ENCODE data around the gene PDE10A.
"Not testable (repeated sequence)": the region's sequence is repeated elsewhere in the genome, so short reads cannot be mapped to it uniquely, and the experiment has no call there.

The PDE10A gene

GRCh38 chr6:165557674-165558073 lies 105.4 kb downstream of the PDE10A start:
- DNase-seq (ENCODE audit: low spot score) = no peak
- no peak for TF ChIP-seq CTCF (IDR thresholded peaks at IDR 0.05; ENCODE audit: extremely low read depth, missing control alignments)

GRCh38 chr6:165556116-165556843 lies 106.8 kb downstream of the PDE10A start:
- no peak for DNase-seq (ENCODE audit: low spot score)
- TF ChIP-seq CTCF (IDR thresholded peaks at IDR 0.05; ENCODE audit: extremely low read depth, missing control alignments) = no peak

GRCh38 chr6:165554644-165555043 lies 108.4 kb downstream of the PDE10A start:
- DNase-seq (ENCODE audit: low spot score) = not testable (repeated sequence)

- no peak for TF ChIP-seq CTCF (IDR thresholded peaks at IDR 0.05; ENCODE audit: extremely low read depth, missing control alignments)
- DNase-seq (ENCODE audit: low spot score) = no peak
These were observed 110.7 kb downstream of the PDE10A start for GRCh38 chr6:165552248-165552736.

- DNase-seq (ENCODE audit: low spot score) = no peak
- no peak for TF ChIP-seq CTCF (IDR thresholded peaks at IDR 0.05; ENCODE audit: extremely low read depth, missing control alignments)
These were observed 111.2 kb downstream of the PDE10A start for GRCh38 chr6:165551828-165552227.

- no peak for DNase-seq (ENCODE audit: low spot score)
- TF ChIP-seq CTCF (IDR thresholded peaks at IDR 0.05; ENCODE audit: extremely low read depth, missing control alignments) = no peak
These were observed 114.6 kb downstream of the PDE10A start for GRCh38 chr6:165548450-165548849.

- no peak for DNase-seq (ENCODE audit: low spot score)
- TF ChIP-seq CTCF (IDR thresholded peaks at IDR 0.05; ENCODE audit: extremely low read depth, missing control alignments) = no peak
These were observed 117.2 kb downstream of the PDE10A start for GRCh38 chr6:165545806-165546205.

- no peak for DNase-seq (ENCODE audit: low spot score)
- TF ChIP-seq CTCF (IDR thresholded peaks at IDR 0.05; ENCODE audit: extremely low read depth, missing control alignments) = no peak
These were observed 119.3 kb downstream of the PDE10A start for GRCh38 chr6:165543781-165544180.

All from GM20000 (cell line).